ENCODE measurements around the gene AGPAT2.

The AGPAT2 gene

DNA sequence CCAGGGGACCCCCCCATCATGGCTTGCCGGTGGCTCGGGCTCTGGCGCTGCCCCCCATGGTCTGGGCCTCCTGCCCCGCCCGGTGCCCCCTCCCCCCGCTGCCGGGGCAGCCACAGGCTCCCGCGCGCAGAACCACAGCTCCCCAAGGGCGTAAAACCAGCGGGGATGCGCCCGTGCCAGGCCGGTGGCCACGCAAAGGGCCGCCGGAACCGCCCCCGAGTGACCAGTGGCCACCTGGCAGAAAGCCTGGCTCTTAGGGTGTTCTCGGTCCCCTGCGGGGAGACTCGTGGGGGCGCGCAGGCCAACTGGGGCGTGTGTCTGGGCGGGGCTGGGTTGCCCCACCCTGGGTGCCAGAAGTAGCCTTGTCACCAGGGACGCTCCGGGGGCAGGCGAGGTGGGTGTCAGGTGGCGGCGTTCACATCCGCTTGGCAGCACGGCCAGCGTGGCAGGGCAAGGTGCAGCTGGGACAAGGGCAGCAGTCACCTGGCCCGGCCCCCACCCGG is 515 bp upstream of the AGPAT2 start:
- DNase-seq (ENCODE audit: low read depth), result no peak

DNA sequence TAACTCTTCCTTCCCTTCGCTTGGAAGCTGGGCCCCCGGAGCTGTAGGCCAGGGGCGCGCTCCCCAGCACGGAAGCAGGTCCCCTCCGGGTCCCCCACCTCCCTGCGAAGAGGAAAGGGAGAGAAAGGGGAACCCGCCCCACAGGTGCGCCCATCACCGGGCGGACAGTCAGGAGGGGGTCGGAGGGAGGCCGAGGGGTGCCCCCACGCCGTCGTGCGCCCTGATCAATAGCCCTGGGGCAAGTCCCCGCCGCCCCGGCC is 793 bp downstream of the AGPAT2 start:
- DNase-seq (ENCODE audit: low read depth), result no peak

DNA sequence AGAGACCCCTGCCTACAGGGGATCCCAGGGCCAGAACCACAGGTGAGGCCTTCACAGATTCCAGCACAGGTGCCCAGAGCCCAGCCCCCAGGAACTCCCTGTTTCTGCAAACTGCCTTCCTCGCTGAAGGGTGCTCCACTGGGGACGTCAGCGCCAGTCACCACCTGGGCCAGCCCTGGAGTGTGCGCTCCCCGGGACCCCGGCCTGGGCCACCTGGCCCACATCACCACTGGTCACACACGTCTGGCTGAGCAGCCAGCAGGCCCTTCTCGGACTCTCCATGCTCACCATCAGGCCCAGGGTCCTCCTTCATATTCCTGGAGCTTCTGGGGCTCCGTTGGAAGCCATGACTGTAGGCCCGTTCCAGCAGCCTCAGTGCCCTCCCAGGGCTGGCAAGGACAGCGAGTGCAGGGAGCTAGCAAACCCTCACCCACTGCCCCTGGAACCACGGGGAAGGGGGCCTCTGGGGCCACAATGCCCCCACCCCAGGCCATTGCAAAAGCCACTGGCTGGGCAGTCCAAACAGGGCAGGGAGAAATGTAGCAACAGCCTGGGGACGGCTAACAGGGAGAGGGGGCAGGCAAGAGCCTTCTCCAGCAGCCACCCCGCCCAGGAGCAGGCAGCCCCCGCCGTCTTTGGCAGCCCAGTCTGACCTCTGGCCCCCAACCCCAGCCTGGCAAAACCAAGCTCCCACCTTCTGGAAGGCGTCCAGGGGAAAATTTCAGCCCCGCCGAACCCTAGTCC is 1.3 kb downstream of the AGPAT2 start:
- no peak for DNase-seq (ENCODE audit: low read depth)

DNA sequence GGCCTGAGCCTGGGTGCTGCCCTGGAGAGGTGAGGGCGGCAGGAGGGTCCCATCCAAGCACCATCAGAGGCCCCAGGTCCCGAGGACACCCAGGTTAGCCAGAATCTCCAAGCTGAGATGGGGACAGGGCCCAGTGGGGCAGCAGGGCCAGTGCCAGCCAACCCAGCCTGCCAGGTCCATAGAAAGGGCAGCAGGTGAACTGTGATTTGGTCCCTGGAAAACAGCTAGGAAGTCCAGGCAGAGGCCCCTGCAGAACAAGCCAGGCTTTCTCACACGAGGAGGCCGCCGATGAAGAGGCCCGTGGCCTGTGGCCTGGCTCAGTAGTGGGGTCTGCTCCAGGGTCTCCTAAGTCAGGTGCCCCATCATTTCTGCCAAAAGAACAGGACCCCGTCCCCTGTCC is 2.0 kb downstream of the AGPAT2 start:
- DNase-seq (ENCODE audit: low read depth), result no peak

DNA sequence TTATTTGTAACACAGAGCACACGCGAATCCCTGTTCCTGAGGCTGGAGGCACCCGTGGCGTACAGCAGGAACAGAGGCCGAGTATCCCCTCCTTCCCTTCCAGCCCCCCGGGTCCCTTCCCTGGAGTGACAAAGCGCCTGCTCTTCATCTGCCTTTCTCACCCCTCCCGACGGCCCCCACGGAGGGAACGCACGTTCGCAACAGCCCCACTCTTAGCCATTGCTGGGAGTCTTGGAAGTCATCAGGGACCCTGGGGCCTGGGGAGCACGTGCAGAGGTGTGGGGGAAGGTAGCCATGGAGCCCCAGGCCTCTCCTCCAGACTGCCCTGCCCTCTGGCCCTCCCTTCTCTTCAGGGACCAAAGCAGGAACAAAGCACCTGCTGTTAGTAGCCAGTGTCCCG is 2.5 kb downstream of the AGPAT2 start:
- DNase-seq (ENCODE audit: low read depth), result no peak

DNA sequence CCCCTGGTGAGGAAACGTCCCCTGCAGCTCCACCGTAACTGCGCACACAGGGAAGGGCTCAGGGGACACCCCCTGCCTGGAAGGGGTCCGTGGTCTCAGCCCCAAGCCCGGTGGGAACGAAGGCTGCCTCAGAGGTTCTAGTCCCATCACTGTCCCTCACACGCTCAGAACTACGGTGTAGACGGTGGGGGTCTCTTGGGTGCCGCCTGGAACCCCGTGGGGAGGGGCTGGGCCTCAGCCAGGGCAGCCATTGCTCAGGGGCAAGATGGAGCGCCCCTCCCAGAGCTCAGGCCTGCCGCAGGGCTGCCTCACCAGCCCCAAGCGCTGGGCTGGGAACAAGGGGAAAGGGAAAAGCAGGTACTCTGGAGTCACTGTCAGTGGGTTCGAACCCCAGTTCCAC is 2.9 kb downstream of the AGPAT2 start:
- no peak for DNase-seq (ENCODE audit: low read depth)

DNA sequence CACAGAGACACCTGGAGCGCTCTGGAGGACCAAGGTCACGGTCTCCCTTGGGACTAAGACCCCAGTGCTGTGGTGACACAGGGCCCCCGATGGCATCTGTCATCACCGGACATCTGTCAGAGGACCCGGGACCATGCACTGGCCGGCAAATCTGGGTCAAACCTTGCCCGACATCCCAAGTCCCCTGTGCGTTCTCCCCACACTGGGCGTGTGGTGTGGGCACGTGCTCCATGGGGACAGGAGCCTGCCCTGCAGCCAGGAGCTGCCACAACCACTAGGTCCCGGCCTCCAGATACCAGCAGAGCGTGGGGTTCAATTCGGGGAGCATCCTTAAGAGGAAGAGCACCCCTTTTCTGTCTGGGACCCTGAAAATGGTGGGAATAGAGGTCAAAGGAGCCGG is 3.5 kb downstream of the AGPAT2 start:
- no peak for DNase-seq (ENCODE audit: low read depth)

DNA sequence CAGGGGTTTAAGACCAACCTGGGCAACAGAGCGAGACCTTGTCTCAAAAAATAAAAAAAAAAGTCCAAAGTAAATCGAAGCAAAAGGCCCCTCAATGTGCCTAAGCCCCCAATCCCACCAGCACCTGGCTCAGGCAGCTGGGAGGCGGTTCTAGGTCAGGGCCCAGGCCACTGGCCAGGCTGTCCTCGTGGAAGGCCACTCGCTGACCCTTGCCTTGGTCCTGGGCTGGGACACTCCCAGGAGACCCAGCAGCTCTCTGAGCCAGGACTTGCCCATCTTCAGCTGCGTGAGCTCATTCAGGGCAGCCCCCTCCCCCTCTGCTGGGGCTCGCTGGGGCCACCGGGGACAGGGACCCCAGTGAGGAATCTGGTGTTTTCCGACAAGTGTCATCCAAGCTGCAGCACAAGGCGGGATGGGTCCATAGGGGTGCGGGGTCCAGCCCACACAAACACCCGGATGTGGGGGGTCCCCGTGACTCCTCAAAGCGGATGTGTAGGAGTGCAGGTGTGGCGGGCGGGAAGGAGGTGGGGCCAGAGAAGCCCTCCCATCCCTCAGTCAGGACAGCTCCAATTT is 4.0 kb downstream of the AGPAT2 start:
- DNase-seq (ENCODE audit: low read depth), result no peak

DNA sequence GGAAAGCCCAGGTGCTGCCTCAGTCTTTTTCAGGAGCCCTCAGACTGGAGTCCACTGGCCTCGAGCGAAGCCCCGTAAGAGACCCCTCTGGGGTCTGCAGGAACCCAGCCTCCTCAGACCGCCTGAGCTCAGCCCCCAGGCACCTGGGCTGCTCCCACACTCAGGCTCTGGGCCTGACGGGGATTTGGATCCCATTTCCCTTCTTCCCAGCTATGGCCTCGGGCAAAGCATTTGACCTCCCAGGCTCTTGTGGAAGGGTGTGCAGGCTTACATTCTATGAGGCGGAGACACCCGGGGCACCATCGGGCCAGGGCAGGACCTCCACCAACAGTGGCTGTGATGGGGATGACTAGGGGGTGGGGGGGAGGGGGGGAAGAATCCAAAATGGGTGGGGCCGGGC is 4.5 kb downstream of the AGPAT2 start:
- DNase-seq (ENCODE audit: low read depth), result no peak

DNA sequence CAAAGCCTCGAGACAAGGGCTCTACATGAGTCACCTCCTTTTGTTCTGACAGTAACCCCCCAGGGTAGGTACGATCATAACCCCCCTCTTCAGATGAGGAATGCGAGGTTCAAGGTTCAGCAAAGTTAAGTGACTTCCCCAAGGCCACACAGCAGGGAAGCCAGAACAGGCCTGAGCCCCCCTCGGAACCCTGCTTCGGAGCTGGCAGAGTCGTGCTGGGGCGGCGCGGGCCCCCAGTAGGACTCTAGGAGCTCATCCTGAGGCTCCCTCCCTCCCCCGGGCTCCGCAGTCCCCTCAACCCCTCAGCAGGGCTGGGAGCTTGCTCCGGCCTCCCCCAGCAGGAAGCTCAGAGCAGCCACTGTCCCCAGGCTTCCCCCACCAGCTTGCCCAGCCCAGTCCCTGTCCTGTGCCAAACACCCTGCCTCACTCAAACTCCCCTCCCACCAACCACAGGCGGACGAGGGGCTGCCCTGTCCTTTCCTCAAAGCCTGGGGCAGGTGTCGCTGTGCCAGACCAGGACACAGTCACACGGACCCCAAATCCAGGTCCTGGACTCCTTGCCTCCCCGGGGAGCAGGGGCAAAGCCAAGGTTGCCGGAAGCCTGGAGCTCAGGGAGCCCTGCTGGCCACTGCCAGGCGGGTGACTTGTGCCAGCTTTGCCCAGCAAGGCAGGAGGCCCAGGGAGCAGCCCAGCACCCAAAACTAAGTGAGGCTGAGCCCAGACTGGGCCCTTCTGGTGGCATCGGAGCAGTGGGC is 5.1 kb downstream of the AGPAT2 start:
- no peak for DNase-seq (ENCODE audit: low read depth)

DNA sequence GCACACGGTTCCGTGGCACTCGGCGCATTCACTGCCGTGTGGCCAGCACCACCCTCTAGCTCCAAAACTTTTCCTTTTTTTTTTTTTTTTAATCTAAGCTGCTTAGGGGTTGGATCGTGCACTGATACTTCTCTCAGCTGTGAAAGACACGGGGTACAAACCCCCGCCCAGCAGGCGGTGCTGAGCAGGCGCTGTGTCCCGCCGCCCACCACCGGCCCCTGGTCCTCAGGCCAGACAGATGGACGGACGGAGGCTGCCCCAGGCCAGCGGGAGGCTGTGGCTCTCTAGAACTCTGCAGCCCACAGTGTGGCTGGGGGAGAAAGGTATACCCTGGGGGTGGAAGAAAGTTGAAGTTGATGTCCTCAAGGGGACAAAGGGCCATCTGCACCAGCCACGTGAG is 6.2 kb downstream of the AGPAT2 start:
- DNase-seq (ENCODE audit: low read depth), result no peak

DNA sequence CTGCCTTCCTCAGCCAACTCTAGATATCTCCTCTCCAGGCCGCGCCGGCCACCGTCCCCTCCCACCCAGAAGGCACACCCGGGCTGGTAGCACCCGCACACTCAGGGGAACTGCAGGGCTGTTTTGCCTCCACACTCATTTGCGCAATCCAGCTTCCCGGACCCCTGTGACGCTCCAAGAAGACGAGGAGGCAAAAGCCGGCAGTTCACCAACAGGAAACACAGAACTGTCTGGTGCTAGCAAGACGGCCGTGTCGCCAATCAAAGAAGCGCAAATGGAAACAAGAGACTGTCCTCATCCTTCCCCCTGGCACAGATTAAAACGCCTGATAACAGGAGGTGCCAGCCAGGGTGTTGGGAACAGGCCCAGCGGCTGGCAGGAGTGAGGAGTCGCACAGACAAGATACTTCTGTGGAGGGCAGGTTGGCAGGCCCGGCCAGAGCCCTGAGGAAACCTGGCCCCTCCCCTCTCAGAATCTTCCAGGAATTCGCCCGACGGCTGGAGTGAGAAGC is 7.8 kb downstream of the AGPAT2 start:
- DNase-seq (ENCODE audit: low read depth), result no peak

DNA sequence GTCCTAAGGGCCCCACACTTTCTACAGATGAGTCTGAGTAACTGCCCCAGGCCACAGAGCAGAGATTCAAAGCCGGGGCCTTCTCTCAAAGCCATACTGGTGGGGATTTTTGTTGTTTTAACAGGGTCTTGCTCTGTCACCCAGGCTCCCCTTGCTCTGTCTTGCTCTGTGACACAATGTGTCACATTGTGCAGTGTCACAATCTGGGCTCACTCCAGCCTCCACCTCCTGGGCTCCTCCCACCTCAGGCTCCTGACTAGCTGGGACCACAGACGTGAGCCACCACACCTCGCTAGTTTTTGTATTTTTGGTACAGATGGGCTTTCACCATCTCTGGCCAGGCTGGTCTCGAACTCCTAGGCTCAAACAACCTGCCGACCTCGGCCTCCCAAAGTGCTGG is 8.6 kb downstream of the AGPAT2 start:
- no peak for DNase-seq (ENCODE audit: low read depth)

DNA sequence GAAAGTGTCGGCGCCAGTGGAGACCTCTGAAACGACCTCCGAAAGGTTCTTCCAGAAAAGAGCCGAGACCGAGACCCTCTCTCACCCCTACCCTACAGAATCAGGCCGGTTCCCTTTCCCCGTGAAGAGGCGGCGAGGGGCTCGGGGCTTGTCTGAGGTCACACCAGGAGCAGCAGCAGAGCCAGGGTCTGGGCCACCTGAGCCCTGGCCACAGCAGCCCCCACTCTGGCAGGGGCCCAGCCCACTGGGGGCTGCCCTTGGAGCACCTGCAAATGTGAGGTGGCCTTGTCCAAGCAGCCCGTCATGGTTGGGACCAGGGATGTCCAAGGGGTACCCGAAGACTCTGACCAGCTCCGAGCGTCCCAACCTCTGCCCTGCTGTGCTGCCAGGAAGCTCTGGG is 9.2 kb downstream of the AGPAT2 start:
- DNase-seq (ENCODE audit: low read depth), result no peak

DNA sequence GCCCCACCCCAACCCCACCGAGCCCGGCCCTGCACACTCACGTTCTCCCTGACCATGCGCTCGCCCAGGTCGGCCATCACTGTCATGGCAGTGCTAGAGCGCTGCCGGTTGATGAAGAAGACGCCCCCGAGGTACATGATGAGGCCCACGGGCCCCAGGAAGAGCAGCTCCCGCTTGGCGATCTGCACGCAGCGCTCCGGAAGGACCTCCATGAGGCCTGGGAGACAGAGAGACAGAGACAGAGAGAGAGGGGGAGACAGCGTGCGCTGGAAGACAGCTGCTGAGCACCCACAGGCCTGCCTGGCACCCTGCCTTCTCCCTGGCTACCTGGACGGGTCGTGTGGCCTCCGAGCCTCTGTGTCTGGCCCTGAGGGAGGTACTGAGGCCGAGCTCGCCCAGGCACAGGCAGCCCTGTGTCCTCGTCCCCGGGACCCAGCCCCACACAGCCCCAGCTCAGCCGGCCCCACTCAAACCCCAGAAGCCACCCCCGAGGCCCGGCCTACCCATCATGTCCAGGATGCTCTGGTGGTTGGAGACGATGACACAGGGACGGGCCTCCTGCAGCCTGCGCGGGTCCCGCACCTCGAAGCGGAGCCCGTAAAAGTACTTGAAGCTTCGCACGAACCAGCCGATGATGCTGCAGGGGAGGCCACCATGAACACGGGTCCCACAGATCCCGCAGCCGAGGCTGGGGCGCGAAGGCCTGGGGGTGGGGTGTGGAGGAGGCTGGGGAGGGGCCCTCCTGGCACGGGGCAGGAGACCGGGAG is 10.2 kb downstream of the AGPAT2 start:
- DNase-seq (ENCODE audit: low read depth), result no peak

DNA sequence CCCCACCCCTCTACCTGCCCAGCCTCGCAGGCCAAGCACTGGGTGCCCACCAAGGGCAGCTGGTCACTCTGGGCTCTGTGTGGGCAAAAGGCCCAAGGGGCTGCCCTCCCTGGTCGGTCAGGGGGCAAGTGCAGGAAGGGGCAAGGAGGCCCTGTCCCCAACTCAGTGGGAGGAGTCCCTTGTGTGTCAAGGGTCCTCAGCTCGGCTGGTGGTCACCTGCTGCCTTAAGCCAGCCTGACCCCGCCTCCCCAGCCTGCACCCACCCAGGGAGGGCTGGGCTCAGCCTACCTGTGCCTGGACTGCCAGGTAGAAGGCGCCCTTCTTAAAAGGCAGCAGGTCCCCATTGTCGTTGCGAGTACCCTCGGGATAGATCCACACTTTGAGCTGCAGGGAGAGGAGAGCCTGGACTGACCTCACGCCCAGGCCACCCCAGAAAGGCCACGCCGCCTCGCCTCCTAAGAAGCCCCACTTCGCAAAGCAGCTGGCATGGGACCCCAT is 10.9 kb downstream of the AGPAT2 start:
- no peak for DNase-seq (ENCODE audit: low read depth)

DNA sequence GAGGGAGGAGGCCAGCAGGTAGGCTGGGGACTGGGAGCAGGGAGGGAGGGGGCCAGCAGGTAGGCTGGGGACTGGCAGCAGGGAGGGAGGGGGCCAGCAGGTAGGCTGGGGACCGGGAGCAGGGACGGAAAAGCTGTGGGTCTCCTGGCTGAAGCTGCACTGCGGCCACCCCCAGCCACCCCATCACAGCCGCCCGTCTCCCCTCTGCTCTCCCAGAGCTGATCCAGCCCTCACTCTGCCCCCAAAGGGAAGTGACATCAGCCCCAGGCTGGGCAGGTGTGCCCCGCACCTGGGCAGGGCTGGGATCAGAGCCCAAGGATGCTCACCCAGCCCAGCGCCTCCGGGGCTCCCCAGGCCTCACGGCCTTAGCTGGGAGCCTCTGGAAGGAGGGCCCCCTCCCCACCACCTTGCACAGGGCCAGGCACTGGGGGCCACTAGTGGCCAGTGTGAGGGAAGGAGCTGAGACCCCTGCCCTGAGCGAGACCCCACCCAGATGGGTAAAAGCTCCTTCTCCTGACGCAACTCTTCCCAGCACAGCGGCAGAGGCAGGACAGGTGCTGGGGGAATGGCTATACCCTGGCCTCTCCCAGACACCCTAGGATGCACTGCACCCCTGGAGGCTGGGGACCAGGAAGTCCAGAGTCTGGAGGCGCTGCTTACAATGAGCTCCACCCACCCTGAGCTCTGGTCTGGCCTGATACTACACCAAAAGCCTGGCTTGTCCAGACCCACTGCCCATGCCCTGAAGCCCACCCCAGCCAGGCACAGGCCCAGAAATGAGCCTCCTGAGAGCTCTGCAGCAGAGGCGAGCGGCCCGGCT is 11.6 kb downstream of the AGPAT2 start:
- DNase-seq (ENCODE audit: low read depth), result no peak

DNA sequence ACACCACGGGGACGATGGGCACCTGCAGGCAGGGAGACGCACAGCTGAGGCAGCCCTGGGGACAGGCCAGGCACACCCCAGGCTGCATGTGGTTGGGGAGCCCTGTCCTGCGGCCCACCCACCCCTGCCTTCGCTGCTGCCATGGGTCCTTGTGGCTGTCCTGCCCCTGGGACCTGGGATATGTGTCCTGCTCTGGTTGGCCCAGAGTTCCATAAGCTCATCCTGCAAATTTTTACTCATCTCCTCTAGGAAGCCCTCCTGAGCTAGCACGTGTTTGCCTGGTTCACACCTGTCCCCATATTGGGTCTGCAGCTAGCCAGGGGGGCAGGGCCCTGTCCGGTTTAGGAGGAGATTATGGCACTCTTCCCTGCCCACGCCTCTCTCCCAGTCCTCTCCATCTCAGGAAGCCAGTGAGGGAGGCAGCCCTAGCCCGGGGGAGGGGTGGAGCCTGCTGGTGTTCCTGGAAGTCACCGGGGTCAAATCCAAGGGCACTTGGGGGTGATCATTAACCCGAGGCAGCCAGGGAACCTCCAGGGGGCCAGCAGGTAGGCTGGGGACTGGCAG is 12.4 kb downstream of the AGPAT2 start:
- no peak for DNase-seq (ENCODE audit: low read depth)

DNA sequence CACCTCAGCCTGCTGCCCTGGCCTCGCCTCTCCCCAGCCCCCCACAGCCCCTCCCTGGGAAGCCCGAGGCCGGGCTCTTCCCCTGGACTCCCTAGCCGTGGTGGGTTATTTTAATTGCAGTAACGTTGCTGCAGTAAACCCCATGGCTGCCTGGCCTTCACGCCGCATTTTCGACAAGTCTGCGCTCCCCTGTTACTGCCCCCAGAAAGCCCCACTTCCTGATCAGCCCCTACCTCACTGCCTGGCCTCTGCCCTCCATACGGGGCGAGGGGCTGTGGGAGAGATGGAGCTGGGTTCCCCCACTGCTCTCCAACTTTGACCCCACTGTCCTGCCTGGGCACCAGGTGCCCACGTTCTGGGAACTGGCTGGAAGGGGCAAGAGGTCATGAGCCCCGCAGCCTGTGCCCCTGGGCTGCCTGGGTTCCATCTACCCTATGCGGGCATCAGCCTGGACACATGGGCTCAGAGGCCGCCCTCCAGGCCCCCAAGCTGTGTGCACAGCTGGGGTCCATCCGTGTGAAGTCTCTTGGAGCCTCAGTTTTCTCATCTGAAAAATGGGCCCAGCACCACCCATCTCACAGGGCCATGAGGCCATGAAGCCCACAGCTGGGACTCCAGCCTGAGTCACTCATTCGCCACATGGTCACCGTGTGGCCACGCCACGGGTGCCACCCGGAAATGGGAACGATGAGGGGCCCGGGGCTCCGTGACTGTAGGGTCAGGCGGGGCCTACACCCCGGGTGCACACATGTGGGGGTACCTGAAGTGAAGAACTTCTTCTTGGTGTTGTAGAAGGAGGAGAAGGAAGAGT is 13.1 kb downstream of the AGPAT2 start:
- no peak for DNase-seq (ENCODE audit: low read depth)

Data from activated T-helper 1 cell treated with Interleukin-2 at 50 U/mL for 16 hours (primary cell).